AG04449 (cell line): ENCODE results near the gene P3H3.
A peak's percentile ranks its signal among the peaks of the same experiment; 100 is the strongest.

ENCODE experiments used
- CTCF ChIA-PET: fragments of 350-600 bp; formaldehyde crosslinking; extraction: SDS; loops from one replicate; lab custom pipeline; 2021; ENCODE audit warnings: antibody characterized with exemption; lab: Yijun Ruan, JAX
- POLR2A ChIA-PET: fragments of 400-600, 350-600 bp; formaldehyde crosslinking; extraction: SDS; loops from one replicate; lab custom pipeline; 2020; ENCODE audit warnings: antibody characterized with exemption, inconsistent platforms; lab: Yijun Ruan, JAX
- DNase-seq: peaks from one replicate; pipeline ENCODE4 v3.0.0-alpha.2; 2010; ENCODE audit warnings: low read depth, low spot score
- H3K4me3 ChIP-seq: 2 replicates; pipeline ENCODE4 v1.5.1; 2011; ENCODE audit warnings: low read depth, mild to moderate bottlenecking, control low read depth, low read length
- CTCF ChIP-seq: IDR thresholded peaks from one replicate; pipeline ENCODE4 v1.5.1; 2011; ENCODE audit warnings: mild to moderate bottlenecking, moderate library complexity, low read length, control low read depth, inconsistent platforms; ENCODE audit not compliant: insufficient read depth; ENCODE audit errors: missing control alignments

The P3H3 gene

DNA sequence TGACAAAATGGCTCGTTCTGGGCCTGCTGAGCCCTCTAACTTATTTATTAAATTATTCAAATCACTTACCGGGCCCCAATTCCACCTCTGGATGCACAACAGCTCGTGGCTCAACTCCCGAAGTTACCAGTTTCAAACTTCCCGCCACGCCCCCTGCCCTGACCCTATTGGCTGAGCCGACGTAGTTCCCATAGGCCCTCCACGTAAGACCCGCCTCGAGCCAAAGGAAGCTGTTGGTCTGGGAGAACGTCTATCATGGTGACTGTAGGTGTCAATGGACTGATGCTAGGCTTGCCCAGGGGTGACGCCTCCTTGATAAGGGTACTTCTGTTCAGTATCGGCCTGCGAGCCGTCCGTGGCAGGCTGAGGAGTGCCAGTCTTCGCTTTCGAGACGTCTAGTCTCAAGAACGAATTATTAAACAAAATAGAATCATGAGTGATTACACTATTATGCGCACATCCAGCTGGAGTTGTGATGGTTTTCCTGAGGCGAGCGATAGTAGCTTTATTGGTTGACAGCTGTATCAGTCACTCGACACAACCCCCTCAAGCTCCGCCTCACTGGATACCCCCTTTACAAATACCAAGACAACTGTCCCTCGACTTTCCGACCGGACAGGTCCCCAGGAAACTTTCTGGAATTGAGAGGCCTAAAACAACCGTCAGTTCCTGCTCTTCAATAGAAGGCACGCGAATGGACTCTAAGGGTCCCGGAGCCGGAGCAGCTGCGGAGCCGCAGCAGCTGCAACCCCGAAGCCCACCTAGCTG lies 23.1 kb downstream of the P3H3 start, which contains the start of gene CDCA3:
TSS of gene CDCA3 (minus strand) at position 134 of the 768 bp plus-strand sequence. CDS start 334 bp downstream, outside the sequence.
- H3K4me3 ChIP-seq = peak within 1 kb of the TSS; percentile 98
- CTCF ChIA-PET = interaction anchor here (1.2 to 18.1 kb wide), 7 partner anchors 10 to 98 kb away, joined by 3 to 316 read pairs (median 18); partner anchors contain the start of genes GNB3, MLF2, P3H3 and PTMS
- POLR2A ChIA-PET = interaction anchor here (0.7 to 8.8 kb wide), 11 partner anchors 10 to 312 kb away, joined by 3 to 164 read pairs (median 8); partner anchors contain the start of genes GNB3, MLF2, P3H3 and PTMS
- DNase-seq = peak; percentile 93
- no peak for TF ChIP-seq CTCF

DNA sequence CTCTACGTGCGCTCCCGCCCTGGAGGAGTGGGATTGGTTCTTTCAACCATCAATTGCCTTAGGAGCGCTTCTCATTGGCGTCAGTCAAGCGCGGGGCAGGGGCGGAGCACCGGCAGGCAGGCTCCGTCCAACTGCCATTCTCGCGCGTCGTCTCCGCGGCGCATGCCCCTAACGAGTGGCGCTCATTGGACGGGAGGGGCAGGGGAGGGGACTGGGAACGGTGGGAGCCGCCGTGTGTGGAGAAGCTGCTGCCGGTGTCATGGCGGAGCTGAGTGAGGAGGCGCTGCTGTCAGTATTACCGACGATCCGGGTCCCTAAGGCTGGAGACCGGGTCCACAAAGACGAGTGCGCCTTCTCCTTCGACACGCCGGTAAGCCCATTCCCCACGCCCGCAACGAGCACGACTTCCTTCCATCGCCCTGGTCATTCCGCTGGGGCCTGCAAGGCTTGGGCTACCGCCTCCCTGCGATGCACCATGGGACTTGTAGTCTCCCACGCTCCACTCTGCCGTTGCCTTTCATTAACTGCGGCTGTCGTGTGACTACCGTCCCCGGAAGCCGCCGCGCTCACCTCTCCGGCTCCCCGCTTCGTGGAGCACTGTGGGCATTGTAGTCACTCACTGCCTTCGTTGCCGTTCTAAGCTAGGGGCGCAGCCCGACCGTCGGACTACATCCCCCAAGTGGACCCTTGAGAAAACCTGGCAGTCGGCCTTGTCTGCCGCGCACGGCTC lies 23.9 kb downstream of the P3H3 start, which contains the start of gene USP5:
TSS of gene USP5 (plus strand) at position 230 of the 730 bp plus-strand sequence. CDS start at position 260, 30 bp downstream.
- CTCF ChIA-PET = interaction anchor here (1.1 to 18.1 kb wide), 9 partner anchors 11 to 168 kb away, joined by 3 to 316 read pairs (median 12); partner anchors contain the start of genes GNB3, MLF2, P3H3 and PTMS
- peak; percentile 97 for DNase-seq
- H3K4me3 ChIP-seq = peak within 1 kb of the TSS; percentile 98
- TF ChIP-seq CTCF = no peak
- POLR2A ChIA-PET = interaction anchor here (1.0 to 8.8 kb wide), 11 partner anchors 11 to 313 kb away, joined by 3 to 164 read pairs (median 8); partner anchors contain the start of genes GNB3, MLF2, P3H3 and PTMS

DNA sequence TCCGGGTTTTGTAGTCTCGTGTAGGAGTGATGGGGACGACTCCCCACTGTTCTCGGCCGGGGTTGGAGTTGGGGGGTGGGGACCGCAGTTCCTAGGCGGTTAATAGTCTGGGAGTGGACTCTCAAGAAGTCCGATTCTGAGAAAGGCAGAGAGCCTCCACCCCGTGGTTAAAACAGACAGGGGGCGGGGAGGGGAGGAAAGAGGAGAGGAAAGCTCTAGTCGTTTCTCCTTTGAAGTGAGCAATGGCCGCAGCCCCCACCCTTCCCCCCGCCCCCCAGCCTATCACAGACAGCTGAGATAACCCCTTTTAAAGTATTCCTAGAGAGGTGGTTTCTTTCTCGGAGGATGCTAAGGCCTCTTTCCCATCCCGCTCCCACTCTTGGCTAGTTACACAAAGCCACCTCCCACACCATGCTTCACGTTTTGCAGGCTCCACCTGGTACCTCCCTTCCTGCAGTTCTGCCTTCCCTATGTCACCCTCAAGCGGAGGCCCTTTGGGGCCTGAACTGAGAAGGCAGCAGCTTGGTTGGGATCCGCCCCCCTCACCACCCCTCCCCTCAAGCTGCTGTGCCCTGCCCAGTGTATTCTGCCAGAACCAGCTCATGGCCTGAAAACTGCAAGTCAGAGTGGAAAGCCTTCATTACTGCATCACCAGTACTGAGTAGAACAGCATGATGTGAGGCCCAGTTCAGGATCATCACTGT lies 24.6 kb downstream of the P3H3 start:
- no peak for DNase-seq
- ChIA-PET CTCF (interaction anchor here (0.6 to 18.1 kb wide), 9 partner anchors 11 to 255 kb away, joined by 3 to 316 read pairs (median 8); partner anchors contain the start of genes GNB3, MLF2, P3H3 and SPSB2), POLR2A (interaction anchor here (1.2 to 8.8 kb wide), 9 partner anchors 10 to 100 kb away, joined by 3 to 164 read pairs (median 16); partner anchors contain the start of genes GNB3, MLF2, P3H3 and PTMS)
- no peak for TF ChIP-seq CTCF
- H3K4me3 ChIP-seq = peak overlapping the region; percentile 69

- no peak for TF ChIP-seq CTCF
- ChIA-PET POLR2A (interaction anchor here (1.2 to 8.8 kb wide), 7 partner anchors 9 to 101 kb away, joined by 4 to 164 read pairs (median 19); partner anchors contain the start of genes GNB3, MLF2, P3H3 and PTMS), CTCF (interaction anchor here (0.9 to 18.1 kb wide), 6 partner anchors 14 to 100 kb away, joined by 3 to 316 read pairs (median 28); partner anchors contain the start of genes MLF2, P3H3, SPSB2 and TPI1)
- DNase-seq = no peak
- peak overlapping the region; percentile 69 for H3K4me3 ChIP-seq
Observed at GRCh38 chr12:6853626-6854025, 25.4 kb downstream of the P3H3 start.

- TF ChIP-seq CTCF = no peak
- ChIA-PET POLR2A (interaction anchor here (1.5 to 8.8 kb wide), 3 partner anchors 15 to 101 kb away, joined by 6 to 164 read pairs (median 16); partner anchors contain the start of genes MLF2, SPSB2 and TPI1), CTCF (interaction anchor here (1.5 to 18.1 kb wide), 5 partner anchors 13 to 100 kb away, joined by 5 to 316 read pairs (median 43); partner anchors contain the start of genes MLF2, P3H3, SPSB2 and TPI1)
- H3K4me3 ChIP-seq = no peak overlapping the region; the same call in 1 of the 2 replicates
- no peak for DNase-seq
Observed at GRCh38 chr12:6854036-6854435, 25.8 kb downstream of the P3H3 start.
